ENCODE data around the gene RPS6KA2. TPM values are rescaled to one million over a fixed set of nuclear protein-coding genes. Genes with fewer than 3 reads are reported as not detected.
A peak's percentile ranks its signal among the peaks of the same experiment; 100 is the strongest.

RPS6KA2 gene
- total and polyA plus RNA-seq, 2 donors (not counting 3 experiments of a cell fraction or from before 2014, with no cell fraction given): 54.5 to 75.8 TPM

GRCh38 chr6:166640342-166641043 is 13.4 kb upstream of the RPS6KA2 start:
- ChIA-PET CTCF (interaction anchor here (0.7 to 2.0 kb wide), 15 partner anchors 10 to 365 kb away, joined by 3 to 15 read pairs (median 5); partner anchors contain the start of gene RPS6KA2), POLR2A (interaction anchor here (0.6 to 2.0 kb wide), 4 partner anchors 13 to 84 kb away, joined by 3 to 11 read pairs (median 4); partner anchors contain the start of gene RPS6KA2)
- Histone ChIP-seq H3K9me3 (replicated peaks; ENCODE audit: control insufficient read depth, insufficient read depth, low read length) (no peaks in the 10 kb centered on the region), H4K20me1 (replicated peaks; ENCODE audit: control insufficient read depth, extremely low read depth, insufficient read depth, low read length) (no peaks in the 10 kb centered on the region), H3K27me3 (ENCODE audit: control insufficient read depth in 2 of 2, insufficient read depth in 2 of 2, low read length in 2 of 2) (no peaks in the 10 kb centered on the region), H3K27ac (ENCODE audit: insufficient read depth, low read depth, low read length) (peak overlapping the region; percentile 59), H3K9ac (replicated peaks; ENCODE audit: extremely low read depth, insufficient read depth, low read length) (peak overlapping the region; percentile 57), H3K4me3 (replicated peaks in 1 of 3; ENCODE audit: insufficient read depth in 1 of 3, low read depth in 1 of 3, low read length in 3 of 3) (peak overlapping the region in 1 of 3 experiments; percentile 21), H3K79me2 (ENCODE audit: control insufficient read depth, insufficient read depth, low read length) (no peaks in the 10 kb centered on the region), H3K9me1 (replicated peaks; ENCODE audit: control insufficient read depth, extremely low read depth, insufficient read depth, low read length) (no peaks in the 10 kb centered on the region), H2AFZ (ENCODE audit: low read depth, low read length) (peak overlapping the region; percentile 84), H3K4me1 (ENCODE audit: control insufficient read depth, extremely low read depth, insufficient read depth, low read length) (peaks cover 34% of the 10 kb centered on the region), H3K36me3 (ENCODE audit: control insufficient read depth in 2 of 2, extremely low read depth in 1 of 2, insufficient read depth in 2 of 2, low read length in 2 of 2) (no peaks in the 10 kb centered on the region), H3K4me2 (ENCODE audit: insufficient read depth, low read length) (peak overlapping the region; percentile 66)
- TF ChIP-seq CTCF (IDR thresholded peaks at IDR 0.05; ENCODE audit: extremely low read depth in 1 of 2, insufficient read depth in 1 of 2, low read depth in 1 of 2, low read length in 2 of 2) (peak in 1 of 2 donors; percentile 13), GATA2 (IDR thresholded peaks at IDR 0.05; ENCODE audit: insufficient read depth, insufficient read length, low read depth, low read length) (no peak)
- dilution Hi-C loops (cut with MboI; ENCODE audit: extremely low pct_ligation_motif_present, low sequenced_read_pairs): no loop called here
- no TSS peak for BruUV-seq (replicated peaks)
- FAIRE-seq (peak; percentile 72), DNase-seq (ENCODE audit: low read depth, low spot score) (peak; percentile 76)
- intact Hi-C loops (cut with micrococcal nuclease): loop anchor here (1.0 to 5.0 kb wide), 5 partner anchors 13 to 153 kb away; partner anchors contain the start of gene RPS6KA2

- dilution Hi-C loops (cut with MboI; ENCODE audit: extremely low pct_ligation_motif_present, low sequenced_read_pairs): no loop called here
- peak overlapping the region in 1 of 3 experiments; percentile 21 for H3K4me3 ChIP-seq (replicated peaks in 1 of 3; ENCODE audit: insufficient read depth in 1 of 3, low read depth in 1 of 3, low read length in 3 of 3)
- DNase-seq (ENCODE audit: low read depth, low spot score) (peak; percentile 56), FAIRE-seq (no peak)
- H3K36me3 ChIP-seq (ENCODE audit: control insufficient read depth in 2 of 2, extremely low read depth in 1 of 2, insufficient read depth in 2 of 2, low read length in 2 of 2): no peaks in the 10 kb centered on the region
- no peaks in the 10 kb centered on the region for H3K27me3 ChIP-seq (ENCODE audit: control insufficient read depth in 2 of 2, insufficient read depth in 2 of 2, low read length in 2 of 2)
- CTCF ChIA-PET: interaction anchor here (1.0 to 2.0 kb wide), 12 partner anchors 10 to 174 kb away, joined by 3 to 15 read pairs (median 5); partner anchors contain the start of gene RPS6KA2
- peak overlapping the region; percentile 59 for H3K27ac ChIP-seq (ENCODE audit: insufficient read depth, low read depth, low read length)
- no peaks in the 10 kb centered on the region for H4K20me1 ChIP-seq (replicated peaks; ENCODE audit: control insufficient read depth, extremely low read depth, insufficient read depth, low read length)
- peak overlapping the region; percentile 66 for H3K4me2 ChIP-seq (ENCODE audit: insufficient read depth, low read length)
- H3K9me3 ChIP-seq (replicated peaks; ENCODE audit: control insufficient read depth, insufficient read depth, low read length): no peaks in the 10 kb centered on the region
- peak overlapping the region; percentile 57 for H3K9ac ChIP-seq (replicated peaks; ENCODE audit: extremely low read depth, insufficient read depth, low read length)
- H3K4me1 ChIP-seq (ENCODE audit: control insufficient read depth, extremely low read depth, insufficient read depth, low read length): peaks cover 34% of the 10 kb centered on the region
- H3K79me2 ChIP-seq (ENCODE audit: control insufficient read depth, insufficient read depth, low read length): no peaks in the 10 kb centered on the region
- no peak for TF ChIP-seq POLR2AphosphoS5 (IDR thresholded peaks at IDR 0.05; ENCODE audit: insufficient read depth, low read depth, low read length)
- TF ChIP-seq JUN (IDR thresholded peaks at IDR 0.05; ENCODE audit: borderline replicate concordance, insufficient read depth, insufficient read length, low read depth): peak; percentile 4
- TF ChIP-seq CTCF (IDR thresholded peaks at IDR 0.05; ENCODE audit: extremely low read depth in 1 of 2, insufficient read depth in 1 of 2, low read depth in 1 of 2, low read length in 2 of 2): no peak
- intact Hi-C loops (cut with micrococcal nuclease): loop anchor here (1.0 to 5.0 kb wide), 5 partner anchors 13 to 153 kb away; partner anchors contain the start of gene RPS6KA2
- BruUV-seq (replicated peaks): TSS peak; percentile 28
- POLR2A ChIA-PET: interaction anchor here (1.3 to 2.0 kb wide), 3 partner anchors 12 to 83 kb away, joined by 4 to 11 read pairs (median 4); partner anchors contain the start of gene RPS6KA2
- no peaks in the 10 kb centered on the region for H3K9me1 ChIP-seq (replicated peaks; ENCODE audit: control insufficient read depth, extremely low read depth, insufficient read depth, low read length)
- peak overlapping the region; percentile 40 for H2AFZ ChIP-seq (ENCODE audit: low read depth, low read length)
These were observed 12.9 kb upstream of the RPS6KA2 start for GRCh38 chr6:166639921-166640320.

Data from endothelial cell of umbilical vein (primary cell).